T47D (cell line): Measurements from ENCODE around the gene ZXDC.
A peak's percentile ranks its signal among the peaks of the same experiment; 100 is the strongest.

Experiments
- DNase-seq, 2 experiments: peaks; one replicate each; pipeline versions ENCODE4 v3.0.0 to v3.0.0-alpha.2; 2011 to 2012; ENCODE audit warnings: low read depth in 1 of 2, low spot score in 1 of 2
- JUND ChIP-seq: IDR thresholded peaks from 2 replicates; pipeline ENCODE4 v1.6.1; 2012; ENCODE audit warnings: low read depth
- in situ Hi-C: cut with HindIII; loops from 2 replicates; pipeline ENCODE4 v1.10.0; 2016; ENCODE audit warnings: low sequenced_read_pairs, low pct_unique_long_range_greater_than_20kb

Gene ZXDC, protein sequence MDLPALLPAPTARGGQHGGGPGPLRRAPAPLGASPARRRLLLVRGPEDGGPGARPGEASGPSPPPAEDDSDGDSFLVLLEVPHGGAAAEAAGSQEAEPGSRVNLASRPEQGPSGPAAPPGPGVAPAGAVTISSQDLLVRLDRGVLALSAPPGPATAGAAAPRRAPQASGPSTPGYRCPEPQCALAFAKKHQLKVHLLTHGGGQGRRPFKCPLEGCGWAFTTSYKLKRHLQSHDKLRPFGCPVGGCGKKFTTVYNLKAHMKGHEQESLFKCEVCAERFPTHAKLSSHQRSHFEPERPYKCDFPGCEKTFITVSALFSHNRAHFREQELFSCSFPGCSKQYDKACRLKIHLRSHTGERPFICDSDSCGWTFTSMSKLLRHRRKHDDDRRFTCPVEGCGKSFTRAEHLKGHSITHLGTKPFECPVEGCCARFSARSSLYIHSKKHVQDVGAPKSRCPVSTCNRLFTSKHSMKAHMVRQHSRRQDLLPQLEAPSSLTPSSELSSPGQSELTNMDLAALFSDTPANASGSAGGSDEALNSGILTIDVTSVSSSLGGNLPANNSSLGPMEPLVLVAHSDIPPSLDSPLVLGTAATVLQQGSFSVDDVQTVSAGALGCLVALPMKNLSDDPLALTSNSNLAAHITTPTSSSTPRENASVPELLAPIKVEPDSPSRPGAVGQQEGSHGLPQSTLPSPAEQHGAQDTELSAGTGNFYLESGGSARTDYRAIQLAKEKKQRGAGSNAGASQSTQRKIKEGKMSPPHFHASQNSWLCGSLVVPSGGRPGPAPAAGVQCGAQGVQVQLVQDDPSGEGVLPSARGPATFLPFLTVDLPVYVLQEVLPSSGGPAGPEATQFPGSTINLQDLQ

DNA sequence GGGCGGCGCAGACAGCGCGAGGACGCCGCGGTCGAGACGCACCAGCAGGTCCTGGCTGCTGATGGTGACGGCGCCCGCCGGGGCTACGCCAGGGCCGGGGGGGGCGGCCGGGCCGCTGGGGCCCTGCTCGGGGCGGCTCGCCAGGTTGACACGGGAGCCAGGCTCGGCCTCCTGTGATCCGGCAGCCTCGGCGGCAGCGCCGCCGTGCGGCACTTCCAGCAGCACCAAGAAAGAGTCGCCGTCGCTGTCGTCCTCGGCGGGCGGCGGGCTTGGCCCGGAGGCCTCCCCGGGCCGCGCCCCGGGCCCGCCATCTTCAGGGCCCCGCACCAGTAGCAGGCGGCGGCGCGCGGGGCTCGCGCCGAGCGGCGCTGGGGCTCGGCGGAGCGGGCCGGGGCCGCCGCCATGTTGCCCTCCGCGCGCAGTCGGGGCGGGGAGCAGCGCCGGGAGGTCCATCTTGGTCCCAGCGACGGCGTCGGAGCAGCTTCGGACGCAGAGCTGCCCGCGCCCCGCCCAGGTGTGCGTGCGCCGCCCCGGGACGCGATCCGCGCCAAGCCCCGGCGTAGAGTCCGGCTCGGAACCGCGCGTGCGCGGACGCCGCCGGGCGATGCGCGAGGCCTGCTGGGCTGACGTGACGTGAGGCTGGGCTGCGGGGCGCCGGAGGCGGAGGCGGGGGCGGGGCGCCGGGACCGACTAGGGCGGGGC lies at the start of gene ZXDC:
TSS of gene ZXDC (minus strand) at position 479 of the 702 bp plus-strand sequence. CDS start at position 453, 26 bp downstream.
- no peak for TF ChIP-seq JUND
- peak; percentile 97 to 99 for DNase-seq
- in situ Hi-C loops = no loop called here

DNA sequence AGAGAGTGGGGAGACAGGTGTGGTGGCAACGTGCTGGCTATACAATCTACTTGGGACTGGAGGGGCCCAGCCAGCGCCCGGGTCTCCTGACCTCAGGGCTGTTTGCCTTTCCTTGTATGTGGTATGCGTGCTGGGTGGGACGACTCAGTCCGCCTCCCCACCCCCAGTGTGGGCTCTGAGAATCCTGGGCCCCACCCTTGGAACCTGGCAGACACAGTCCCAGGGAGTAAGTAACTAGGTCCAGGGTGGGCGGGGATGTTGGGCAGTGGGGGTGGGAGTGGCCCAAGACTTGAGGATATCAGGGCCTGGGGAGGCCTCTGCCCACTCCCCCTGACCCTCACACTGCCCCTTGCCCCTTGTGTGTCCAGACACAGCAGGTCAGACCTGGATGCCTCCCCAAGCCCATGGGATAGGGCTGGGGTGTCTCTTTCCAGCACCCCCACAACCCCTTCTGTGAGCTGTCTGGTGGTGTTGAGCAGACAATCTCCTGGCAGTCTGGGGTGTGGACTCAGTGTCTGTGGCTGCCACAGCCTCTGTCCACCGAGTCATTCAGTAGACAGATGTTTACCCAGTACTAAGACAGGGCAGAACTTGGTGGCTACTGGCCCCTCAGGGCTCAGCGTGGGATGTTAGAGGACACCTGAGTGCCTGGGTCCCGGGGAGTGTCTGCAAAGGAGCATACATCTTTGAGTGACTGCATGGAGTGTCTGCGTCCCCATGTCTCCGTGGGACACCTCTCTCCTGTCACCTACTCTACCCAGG lies 49.6 kb upstream of the ZXDC start:
- in situ Hi-C loops = no loop called here
- DNase-seq = no peak
- no peak for TF ChIP-seq JUND

DNA sequence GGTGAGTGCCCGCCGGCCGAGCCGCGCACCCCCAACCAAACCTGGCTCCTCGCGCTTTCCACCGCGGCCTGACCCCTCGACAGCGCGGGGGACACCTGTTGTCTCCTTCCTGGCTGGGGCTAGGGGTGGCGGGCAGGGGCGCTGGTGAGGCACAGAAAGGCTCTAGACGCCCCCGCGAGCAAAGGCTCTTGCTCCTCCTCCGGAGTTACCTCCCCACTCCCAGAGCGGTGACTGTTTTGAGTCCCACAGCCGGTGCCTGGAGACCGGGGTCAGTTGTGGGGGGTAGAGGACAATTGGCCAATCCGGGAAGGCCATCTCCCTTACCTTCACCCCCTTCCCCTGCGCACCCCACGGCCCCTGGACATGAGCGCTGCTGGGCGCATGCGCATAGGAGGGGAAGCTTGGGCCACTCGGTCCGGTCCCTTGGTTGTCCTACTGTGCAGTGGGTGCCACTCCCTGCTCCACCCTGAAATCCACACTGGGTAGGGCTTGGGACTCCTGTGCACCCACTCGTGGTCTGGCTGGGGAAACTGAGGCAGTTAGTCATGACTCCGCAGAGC lies 48.8 kb upstream of the ZXDC start:
- no peak for TF ChIP-seq JUND
- no peak for DNase-seq
- in situ Hi-C loops = no loop called here

DNA sequence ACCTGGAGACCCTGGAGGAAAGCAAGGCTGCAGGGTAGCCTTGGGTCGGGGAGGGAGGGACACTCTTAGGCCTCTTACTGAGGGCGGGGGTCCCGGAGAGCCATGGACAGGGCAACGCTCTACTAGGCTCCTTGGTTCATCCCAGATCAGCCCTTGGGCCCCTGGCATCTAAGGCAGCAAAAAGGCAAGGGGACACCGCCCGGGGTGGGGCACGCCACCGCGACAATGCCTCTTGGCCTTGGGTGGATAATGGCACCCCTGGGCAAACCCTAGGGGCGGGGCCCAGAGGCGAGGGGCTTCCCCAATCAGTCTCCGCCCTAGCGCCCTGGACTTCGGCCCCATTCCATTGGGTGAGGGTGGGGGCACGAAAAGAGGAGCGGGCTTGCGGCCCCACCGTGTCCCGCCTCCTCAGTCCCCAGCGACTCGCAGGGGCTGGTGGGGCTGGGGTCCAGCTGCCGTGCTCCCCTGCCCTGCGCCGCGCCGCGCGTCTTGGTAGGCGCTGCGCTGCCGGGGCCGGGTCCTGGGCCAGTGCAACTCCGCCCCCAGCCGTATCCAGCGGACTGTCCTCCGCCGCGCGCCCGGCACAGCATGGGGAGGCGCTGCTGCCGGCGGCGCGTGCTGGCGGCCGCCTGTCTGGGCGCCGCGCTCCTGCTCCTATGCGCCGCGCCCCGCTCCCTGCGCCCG lies 48.2 kb upstream of the ZXDC start, which contains the start of gene CHST13:
TSS of gene CHST13 (plus strand) at position 411 of the 684 bp plus-strand sequence. CDS start at position 589, 178 bp downstream.
- in situ Hi-C loops = no loop called here
- DNase-seq = peak; percentile 60 to 63
- TF ChIP-seq JUND = no peak

DNA sequence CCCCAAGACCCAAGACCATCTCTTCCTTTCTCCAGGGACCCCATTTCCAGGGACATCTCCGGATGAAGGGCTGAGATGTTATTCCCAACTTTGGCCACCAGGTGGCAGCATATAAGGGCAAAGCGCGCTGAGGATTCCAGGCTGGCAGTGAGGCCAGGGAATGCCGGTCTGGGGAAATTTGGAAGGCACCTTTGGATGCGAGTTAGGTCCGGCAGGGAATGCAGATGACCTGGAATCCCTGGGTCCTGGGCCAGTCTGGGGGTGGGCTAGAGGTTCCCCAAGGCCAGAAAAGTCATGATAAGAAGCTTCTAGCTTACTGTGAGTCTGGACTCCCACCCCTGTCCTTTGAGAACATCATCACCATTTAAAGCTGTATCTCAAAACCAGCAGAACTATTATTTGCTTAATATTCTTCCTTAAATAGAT lies 46.7 kb upstream of the ZXDC start:
- in situ Hi-C loops = no loop called here
- peak; percentile 59 to 81 for DNase-seq
- no peak for TF ChIP-seq JUND

DNA sequence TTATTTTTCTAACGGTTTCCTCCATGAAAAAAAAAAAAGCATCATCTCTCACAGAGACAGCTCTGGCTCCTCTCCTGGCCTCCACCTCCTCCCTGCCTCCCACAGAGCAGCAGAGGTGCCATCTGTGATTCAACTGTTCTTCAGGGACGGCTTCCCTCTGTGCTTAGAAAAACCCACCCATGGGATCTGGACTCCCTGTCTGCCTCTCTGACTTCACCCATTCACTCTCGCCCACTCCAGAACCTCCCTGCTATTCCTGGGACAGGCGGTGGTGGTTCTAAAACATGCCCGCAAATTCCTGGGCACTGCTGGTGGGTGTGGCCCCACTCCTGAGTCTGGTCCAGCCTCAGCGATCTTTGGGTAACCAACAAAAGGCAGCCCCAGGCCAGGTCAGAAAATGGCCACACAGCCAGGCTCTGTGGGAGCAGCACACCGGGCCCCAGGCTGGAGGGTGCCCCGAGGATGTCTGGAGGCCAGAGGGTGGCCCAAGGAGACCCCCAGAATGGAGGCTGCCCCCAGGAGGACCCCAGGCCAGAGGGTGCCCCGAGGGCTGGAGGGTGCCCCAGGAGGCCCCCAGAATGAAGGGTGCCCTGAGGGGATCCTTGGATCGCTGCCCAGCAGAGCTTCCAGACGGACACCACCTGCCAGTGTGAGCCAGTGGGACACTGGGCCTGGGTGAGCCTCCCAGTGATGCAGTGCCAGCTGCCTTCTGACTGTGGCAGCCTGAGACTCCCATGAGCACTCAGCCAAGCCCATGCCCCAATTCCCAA lies 45.6 kb upstream of the ZXDC start:
- in situ Hi-C loops = no loop called here
- no peak for DNase-seq
- TF ChIP-seq JUND = no peak

DNA sequence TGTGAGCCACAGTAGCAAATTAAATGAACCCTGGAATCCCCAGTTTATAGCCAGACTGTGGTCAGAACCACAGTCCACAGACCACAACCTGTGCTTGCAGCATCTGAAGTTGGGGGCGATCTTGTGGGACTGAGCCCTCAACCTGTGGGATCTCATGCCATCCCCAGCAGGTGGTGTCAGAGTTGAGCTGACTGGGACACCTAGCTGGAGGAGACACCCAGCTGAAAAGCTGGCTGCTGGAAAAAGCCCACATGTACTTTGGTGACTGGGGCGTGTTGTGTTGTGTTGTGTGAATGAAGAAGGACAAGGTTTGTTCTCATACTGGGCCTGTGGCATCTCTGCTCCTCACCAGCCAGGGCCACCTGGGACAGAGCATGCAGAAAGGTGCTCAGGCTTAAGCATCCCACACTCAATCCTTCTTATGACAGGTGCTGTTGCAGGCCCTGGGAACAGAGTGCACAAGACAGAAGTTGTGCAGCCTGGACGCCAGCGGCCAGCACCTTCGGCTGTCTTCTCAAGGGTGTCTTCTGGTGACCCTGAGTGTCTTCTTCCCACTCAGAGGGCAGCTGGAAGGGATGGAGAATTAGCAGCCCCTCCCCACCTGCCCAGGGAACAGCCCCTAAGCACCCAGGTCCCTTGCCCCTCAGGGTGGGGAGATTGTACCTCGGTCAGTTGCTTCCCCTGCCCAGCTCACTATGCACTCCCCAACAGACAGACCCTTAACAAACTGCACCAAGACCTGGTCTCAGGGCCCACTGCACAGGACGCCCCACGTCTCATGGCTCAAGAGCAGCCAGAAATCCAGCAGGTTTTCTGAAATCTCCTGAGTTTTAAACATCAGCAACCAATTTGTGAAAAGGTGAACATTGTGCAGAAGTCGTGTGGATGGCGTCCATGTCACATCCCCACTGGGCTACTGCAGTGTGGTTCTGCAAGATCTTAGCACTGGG lies 44.1 kb upstream of the ZXDC start:
- in situ Hi-C loops = no loop called here
- TF ChIP-seq JUND = no peak
- DNase-seq = peak in 1 of 2 experiments; percentile 20

DNA sequence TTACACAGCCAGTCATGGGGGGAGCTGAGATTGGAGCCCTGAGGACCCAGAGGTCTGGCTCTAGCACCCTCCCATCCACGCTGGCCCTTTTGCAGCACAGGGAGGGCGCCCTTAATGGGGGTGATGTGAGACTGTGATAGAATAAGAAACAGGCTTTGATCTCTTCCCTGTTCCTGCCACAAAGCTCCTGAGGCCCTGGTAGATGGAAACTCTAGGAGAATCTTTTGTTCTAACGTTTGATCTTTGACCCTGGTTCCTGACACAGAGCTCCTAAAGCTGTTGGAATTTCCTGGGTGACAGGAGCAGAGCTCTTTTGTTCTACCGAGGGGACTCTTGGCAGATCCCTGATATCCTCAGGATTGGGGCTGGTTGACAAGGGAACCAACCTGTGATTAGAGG lies 43.1 kb upstream of the ZXDC start:
- in situ Hi-C loops = no loop called here
- DNase-seq = no peak
- TF ChIP-seq JUND = no peak

DNA sequence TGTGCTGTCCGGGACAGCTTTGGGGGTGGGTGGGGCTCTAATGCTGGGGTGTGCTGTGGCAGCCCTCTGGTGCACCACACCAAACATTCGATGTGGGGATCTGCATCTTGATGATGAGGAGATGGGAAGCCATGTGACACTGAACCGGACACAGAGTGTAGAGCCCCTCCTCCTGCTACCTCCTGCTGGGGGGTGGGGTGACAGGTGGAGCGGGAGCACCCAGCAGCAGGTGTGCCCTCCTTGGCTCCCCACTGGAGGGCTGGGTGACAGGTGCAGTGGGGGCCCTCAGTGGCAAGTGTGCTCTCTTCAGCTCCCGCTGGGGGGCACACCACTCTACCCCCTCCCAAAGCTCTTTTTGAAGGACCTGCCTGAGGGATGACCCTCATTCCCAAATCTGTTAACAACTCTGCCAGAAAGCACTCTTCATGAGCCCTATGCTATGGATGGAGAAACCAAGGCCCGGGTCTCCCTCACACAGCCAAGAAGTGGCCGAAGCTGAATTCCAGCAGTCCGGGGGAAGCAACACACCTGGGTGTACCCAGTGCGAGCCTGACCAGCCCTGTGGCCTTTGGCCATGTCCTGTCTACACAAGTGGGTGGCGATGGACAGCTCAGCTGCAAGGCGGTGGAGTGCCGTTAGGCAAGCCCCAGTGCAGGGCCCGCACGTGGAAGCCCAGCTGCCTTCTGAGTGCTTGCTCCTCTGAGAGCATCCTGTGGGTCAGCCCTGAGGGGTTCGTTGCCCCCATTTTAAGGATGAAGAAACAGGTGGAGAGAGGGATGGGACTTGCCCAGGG lies 42.5 kb upstream of the ZXDC start:
- no peak for DNase-seq
- in situ Hi-C loops = no loop called here
- no peak for TF ChIP-seq JUND
